AG04450 (cell line): ENCODE data around the gene SYMPK. TPM values are rescaled to one million over a fixed set of nuclear protein-coding genes. Genes with fewer than 3 reads are reported as not detected.
"Not testable (repeated sequence)": the region's sequence is repeated elsewhere in the genome, so short reads cannot be mapped to it uniquely, and the experiment has no call there.

Experiments
- CTCF ChIA-PET: fragments of 300-600, 350-600 bp; formaldehyde crosslinking; extraction: SDS; loops from one replicate; lab custom pipeline; 2022; ENCODE audit warnings: antibody characterized with exemption, inconsistent platforms; lab: Charles Lee
- POLR2A ChIA-PET: fragments of 350-600 bp; formaldehyde crosslinking; extraction: SDS; loops from one replicate; lab custom pipeline; 2021; ENCODE audit warnings: antibody characterized with exemption, inconsistent platforms; lab: Yijun Ruan, JAX
- DNase-seq: peaks from one replicate; pipeline ENCODE4 v3.0.0-alpha.2; 2011; ENCODE audit warnings: low read depth, low spot score
- H3K27ac ChIP-seq: one replicate; pipeline ENCODE4 v1.5.1; 2012; ENCODE audit warnings: low read depth, low read length, control low read depth
- H3K27me3 ChIP-seq: one replicate; pipeline ENCODE4 v1.6.0; 2012; ENCODE audit warnings: low read length; ENCODE audit not compliant: control insufficient read depth, insufficient read depth
- H3K4me3 ChIP-seq: 2 replicates; pipeline ENCODE4 v1.5.1; 2011; ENCODE audit warnings: mild to moderate bottlenecking, low read depth, low read length, control low read depth
- H3K9me3 ChIP-seq: 2 replicates; pipeline ENCODE4 v1.5.1; 2012; ENCODE audit warnings: low read length; ENCODE audit not compliant: control insufficient read depth, insufficient read depth
- CTCF ChIP-seq: IDR thresholded peaks from 2 replicates; pipeline ENCODE4 v1.5.1; 2011; ENCODE audit warnings: low read depth, low read length, control low read depth, inconsistent platforms
- polyA plus RNA-seq: library from polyadenylated mRNA; depleted of rRNA; stranded (reverse); fragments of >200 nt; gene quantifications from 2 replicates; pipeline ENCODE4 v1.2.3, GENCODE V29; 2011

Gene SYMPK
- polyA plus RNA-seq, 1 experiment: 63.1 TPM

DNA sequence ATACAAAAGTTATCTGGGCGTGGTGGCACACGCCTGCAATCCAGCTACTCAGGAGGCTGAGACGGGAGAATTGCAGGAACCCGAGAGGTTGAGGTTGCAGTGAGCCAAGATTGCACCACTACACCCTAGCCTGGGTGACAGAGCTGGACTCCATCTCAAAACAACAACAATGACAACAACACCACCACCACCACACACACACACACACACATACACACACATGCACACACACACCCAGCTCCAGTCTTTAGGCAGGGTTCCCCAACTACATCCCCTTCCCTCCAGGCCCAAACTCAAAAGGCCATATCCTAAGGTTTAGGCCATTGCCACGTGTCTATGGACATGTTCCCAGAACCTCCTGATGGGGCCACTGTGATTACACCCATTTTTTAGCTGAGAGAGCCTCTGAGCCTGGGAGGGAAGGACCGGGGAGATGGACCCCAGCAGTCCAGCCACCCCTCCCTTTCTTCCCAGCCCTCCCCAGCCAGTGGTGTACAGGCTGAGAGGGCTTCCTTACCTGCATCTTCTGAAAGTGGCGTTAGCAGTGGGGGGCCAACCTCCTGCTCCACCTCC is 61.3 kb downstream of the SYMPK start:
- Histone ChIP-seq H3K4me3 (no peak overlapping the region), H3K27me3 (no peaks in the 10 kb centered on the region), H3K9me3 (peaks cover 5% of the 10 kb centered on the region; the same call in 1 of the 2 replicates), H3K27ac (no peak overlapping the region)
- no peak for TF ChIP-seq CTCF
- DNase-seq: no peak
- POLR2A ChIA-PET: interaction anchor here (0.6 kb wide), 1 partner anchor 19 kb away, joined by 3 read pairs; the partner anchor contains the start of gene DMPK
- CTCF ChIA-PET: interaction anchor here (0.6 to 4.2 kb wide), 3 partner anchors 16 to 278 kb away, joined by 4 to 45 read pairs (median 42); partner anchors contain the start of gene SIX5

DNA sequence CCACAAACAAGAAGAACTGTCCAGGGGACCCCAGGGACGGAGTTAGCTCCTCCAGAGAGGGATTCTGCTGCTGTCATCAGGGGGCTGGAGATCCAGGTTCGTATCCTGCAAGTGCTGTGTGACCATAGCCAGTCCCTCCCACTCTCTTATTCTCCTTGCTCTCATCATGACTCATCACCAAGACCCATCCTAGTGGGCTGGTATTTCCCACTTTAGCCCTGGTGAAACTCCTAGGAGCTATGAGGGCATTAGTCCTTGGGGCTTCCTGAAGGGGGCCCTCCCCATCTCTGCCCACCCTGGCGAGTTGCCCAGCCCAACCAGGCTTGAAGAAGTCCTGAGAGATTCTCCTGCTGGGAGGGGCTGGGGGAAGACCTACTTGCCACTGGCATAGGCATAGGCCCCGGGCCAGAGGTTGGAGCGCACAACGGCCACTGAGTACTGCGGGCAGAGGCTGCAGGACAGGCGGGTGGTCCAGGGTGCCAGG is 62.8 kb downstream of the SYMPK start:
- no peak; the same call in 1 of the 2 replicates for TF ChIP-seq CTCF
- no peaks in the 10 kb centered on the region for H3K27me3 ChIP-seq
- H3K4me3 ChIP-seq: no peak overlapping the region
- POLR2A ChIA-PET: interaction anchor here (1.9 to 2.3 kb wide), 2 partner anchors 17 to 31 kb away, joined by 11 to 50 read pairs; partner anchors contain the start of genes DMPK and SIX5
- DNase-seq: peak; percentile 20
- H3K27ac ChIP-seq: no peak overlapping the region
- H3K9me3 ChIP-seq: peaks cover 5% of the 10 kb centered on the region; the same call in 1 of the 2 replicates
- CTCF ChIA-PET: interaction anchor here (1.0 to 4.2 kb wide), 9 partner anchors 8 to 83 kb away, joined by 3 to 45 read pairs (median 8); partner anchors contain the start of genes DMPK and SIX5

DNA sequence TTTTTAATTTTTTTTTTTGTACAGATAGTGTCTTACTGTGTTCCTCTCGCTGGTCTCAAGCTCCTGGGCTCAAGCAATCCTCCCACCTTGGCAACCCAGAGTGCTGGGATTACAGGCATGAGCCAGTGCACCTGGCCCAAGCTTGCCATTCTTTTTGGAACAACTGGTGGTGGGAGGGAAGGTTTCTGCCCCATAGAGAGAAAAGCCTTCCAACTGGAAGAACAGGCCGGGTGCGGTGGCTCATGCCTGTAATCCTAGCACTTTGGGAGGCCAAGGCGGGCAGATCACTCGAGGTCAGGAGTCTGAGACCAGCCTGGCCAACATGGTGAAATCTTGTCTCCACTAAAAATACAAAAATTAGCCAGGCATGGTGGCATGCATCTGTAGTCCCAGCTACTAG is 63.4 kb downstream of the SYMPK start:
- H3K27ac ChIP-seq, H3K4me3 ChIP-seq, DNase-seq, H3K27me3 ChIP-seq, H3K9me3 ChIP-seq: not testable (repeated sequence)
- POLR2A ChIA-PET: interaction anchor here (0.8 to 2.3 kb wide), 5 partner anchors 10 to 31 kb away, joined by 3 to 50 read pairs (median 7); partner anchors contain the start of genes DMPK and SIX5
- CTCF ChIA-PET: interaction anchor here (0.6 to 4.2 kb wide), 19 partner anchors 9 to 123 kb away, joined by 3 to 45 read pairs (median 4); partner anchors contain the start of genes DMPK, QPCTL, RSPH6A and SIX5

GRCh38 chr19:45798995-45799517 is 63.9 kb downstream of the SYMPK start:
- H3K9me3 ChIP-seq: peaks cover under 1% of the 10 kb centered on the region; the same call in 1 of the 2 replicates
- DNase-seq: peak; percentile 61
- H3K4me3 ChIP-seq: no peak overlapping the region
- no peaks in the 10 kb centered on the region for H3K27me3 ChIP-seq
- ChIA-PET POLR2A (interaction anchor here (0.7 to 2.3 kb wide), 6 partner anchors 11 to 107 kb away, joined by 3 to 50 read pairs (median 6); partner anchors contain the start of genes DMPK, SIX5 and SNRPD2), CTCF (interaction anchor here (0.6 to 4.2 kb wide), 19 partner anchors 10 to 123 kb away, joined by 3 to 45 read pairs (median 4); partner anchors contain the start of genes DMPK, QPCTL, RSPH6A and SIX5)
- no peak overlapping the region for H3K27ac ChIP-seq
- TF ChIP-seq CTCF: peak; percentile 79

DNA sequence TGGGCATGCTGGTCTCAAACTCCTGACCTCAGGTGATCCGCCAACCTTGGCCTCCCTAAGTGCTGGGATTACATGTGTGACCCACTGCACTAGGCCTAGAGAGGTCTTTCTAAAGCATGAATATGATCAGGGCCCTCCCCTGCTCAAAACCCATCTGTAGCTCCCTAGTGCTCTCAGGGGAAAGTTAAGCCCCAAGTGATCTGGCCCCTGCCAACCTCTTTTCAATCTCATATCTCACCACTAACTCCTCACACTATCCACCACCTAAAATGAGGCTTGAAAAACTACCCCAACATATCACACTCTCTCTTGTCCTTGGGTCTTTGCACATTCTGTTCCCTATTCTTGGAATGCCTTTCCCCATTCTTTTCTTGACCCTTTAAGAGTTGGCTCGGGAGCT is 68.3 kb downstream of the SYMPK start:
- no peak for DNase-seq
- ChIA-PET POLR2A (interaction anchor here (1.2 kb wide), 1 partner anchor 12 kb away, joined by 4 read pairs; no protein-coding TSS in a partner anchor), CTCF (interaction anchor here (1.3 kb wide), 1 partner anchor 22 kb away, joined by 9 read pairs; no protein-coding TSS in a partner anchor)
- H3K9me3 ChIP-seq: no peaks in the 10 kb centered on the region
- no peak for TF ChIP-seq CTCF
- H3K27ac ChIP-seq: no peak overlapping the region
- H3K27me3 ChIP-seq: no peaks in the 10 kb centered on the region
- H3K4me3 ChIP-seq: no peak overlapping the region
